GM12878 (cell line): ENCODE data around the gene HNRNPA1. TPM values are rescaled to one million over a fixed set of nuclear protein-coding genes. Genes with fewer than 3 reads are reported as not detected.

Experiments used
- ATAC-seq: fragments of 200-7000 bp; cut with Tn5 transposase; 3 replicates; pipeline ENCODE4 v1.9.1; 2020; ENCODE audit warnings: mild to moderate bottlenecking, moderate library complexity
- Bru-seq: library from RNA; stranded (reverse); fragments of 400-500 nt; gene quantifications from one replicate; lab custom pipeline; 2021; lab: Mats Ljungman, UMichigan
- BruChase-seq, 2 experiments: library from RNA; stranded (reverse); fragments of 400-500 nt; gene quantifications; one replicate each; lab custom pipeline; 2021; lab: Mats Ljungman, UMichigan
- BruUV-seq: library from RNA; stranded (reverse); fragments of 400-500 nt; replicated peaks from 2 replicates; lab custom pipeline; 2021; lab: Mats Ljungman, UMichigan
- CTCF ChIA-PET: fragments of 300-600 bp; sonication (Branson Sonifier 250); formaldehyde crosslinking; extraction: SDS; loops from one replicate; lab custom pipeline; 2021; ENCODE audit warnings: inconsistent platforms; lab: Yijun Ruan, JAX
- POLR2A ChIA-PET: fragments of 350-600 bp; formaldehyde crosslinking; extraction: SDS; loops from one replicate; lab custom pipeline; 2021; ENCODE audit warnings: inconsistent platforms; lab: Charles Lee
- RAD21 ChIA-PET: fragments of 300-600 bp; sonication (Branson Sonifier 250); formaldehyde crosslinking; loops from one replicate; lab custom pipeline; 2023; ENCODE audit warnings: antibody characterized with exemption; ENCODE audit not compliant: unreplicated experiment; lab: Charles Lee
- SMC1A ChIA-PET: fragments of 300-600 bp; sonication (Branson Sonifier 250); formaldehyde crosslinking; loops from one replicate; lab custom pipeline; 2023; ENCODE audit not compliant: unreplicated experiment, uncharacterized antibody; lab: Charles Lee
- DNase-seq: peaks from one replicate; pipeline ENCODE4 v3.0.0-alpha.2; 2011; ENCODE audit warnings: low read depth, low spot score
- FAIRE-seq: peaks from 3 replicates; lab custom pipeline; 2011; peaks lifted over from hg19 to GRCh38; lab: Jason Lieb, UNC
- H2AFZ ChIP-seq: 2 replicates; pipeline ENCODE4 v1.6.0; 2011; ENCODE audit warnings: low read depth, low read length, control low read depth; ENCODE audit not compliant: control insufficient read depth
- H3K27ac ChIP-seq: 2 replicates; pipeline ENCODE4 v1.5.1; 2011; ENCODE audit warnings: control low read depth; ENCODE audit not compliant: control insufficient read depth, insufficient read depth
- H3K27me3 ChIP-seq, 2 experiments: replicated peaks in 1 of 2; 2 replicates each; pipeline versions ENCODE4 v1.6.0 to v1.6.1; 2011; ENCODE audit warnings: low read length in 1 of 2; ENCODE audit not compliant: control insufficient read depth in 2 of 2, insufficient read depth in 2 of 2
- H3K36me3 ChIP-seq, 2 experiments: 2 replicates each; pipeline ENCODE4 v1.5.1; 2011; ENCODE audit warnings: low read length in 1 of 2; ENCODE audit not compliant: control insufficient read depth in 2 of 2, insufficient read depth in 2 of 2
- H3K4me1 ChIP-seq: 2 replicates; pipeline ENCODE4 v1.6.1; 2011; ENCODE audit warnings: mild to moderate bottlenecking, low read length, moderate library complexity, mixed read lengths; ENCODE audit not compliant: control insufficient read depth, insufficient read depth
- H3K4me2 ChIP-seq: 2 replicates; pipeline ENCODE4 v1.6.0; 2011; ENCODE audit warnings: control low read depth; ENCODE audit not compliant: control insufficient read depth, insufficient read depth
- H3K4me3 ChIP-seq: fragments of 200-600 bp; sonication (generic); 2 replicates; pipeline ENCODE4 v1.5.1; 2016
- H3K79me2 ChIP-seq: 2 replicates; pipeline ENCODE4 v1.6.0; 2011; ENCODE audit warnings: low read length; ENCODE audit not compliant: control insufficient read depth, insufficient read depth
- H3K9ac ChIP-seq: 2 replicates; pipeline ENCODE4 v1.8.0; 2011; ENCODE audit warnings: low read length, control low read depth, mixed read lengths; ENCODE audit not compliant: control insufficient read depth, insufficient read depth
- H3K9me3 ChIP-seq: replicated peaks from 3 replicates; pipeline ENCODE4 v1.5.1; 2011; ENCODE audit warnings: mild to moderate bottlenecking, low read length; ENCODE audit not compliant: control insufficient read depth, insufficient read depth
- H4K20me1 ChIP-seq: 2 replicates; pipeline ENCODE4 v1.6.0; 2011; ENCODE audit not compliant: control insufficient read depth, insufficient read depth
- ASH2L ChIP-seq: fragments of 300-600, 200-600 bp; sonication (generic); IDR thresholded peaks from 2 replicates; pipeline ENCODE4 v1.6.1; 2017; ENCODE audit warnings: low read depth, mild to moderate bottlenecking, borderline replicate concordance
- BCLAF1 ChIP-seq: fragments of 450-650 bp; IDR thresholded peaks from 2 replicates; pipeline ENCODE4 v1.6.1; 2017; ENCODE audit warnings: antibody characterized with exemption, mild to moderate bottlenecking, moderate library complexity
- BMI1 ChIP-seq: fragments of 450-650 bp; IDR thresholded peaks from 2 replicates; pipeline ENCODE4 v1.6.1; 2016; ENCODE audit warnings: mild to moderate bottlenecking, moderate library complexity, borderline replicate concordance
- CHD1 ChIP-seq: IDR thresholded peaks from 2 replicates; pipeline ENCODE4 v1.6.1; 2012; ENCODE audit warnings: low read depth, low read length, improper control_type of control experiment
- EED ChIP-seq: sonication (generic); IDR thresholded peaks from 2 replicates; pipeline ENCODE4 v1.6.1; 2016; ENCODE audit warnings: antibody characterized with exemption, low read depth
- KDM1A ChIP-seq: fragments of 200-600 bp; sonication (generic); IDR thresholded peaks from 2 replicates; pipeline ENCODE4 v1.6.1; 2016; ENCODE audit warnings: borderline replicate concordance
- NFYA ChIP-seq: IDR thresholded peaks from 2 replicates; pipeline ENCODE4 v1.6.1; 2011; ENCODE audit warnings: low read depth, mild to moderate bottlenecking, low read length, improper control_type of control experiment, borderline replicate concordance
- NFYB ChIP-seq: IDR thresholded peaks from 2 replicates; pipeline ENCODE4 v1.6.1; 2011; ENCODE audit warnings: low read depth, mild to moderate bottlenecking, low read length, improper control_type of control experiment, moderate library complexity; ENCODE audit not compliant: insufficient read depth
- SREBF1 ChIP-seq: IDR thresholded peaks from 2 replicates; pipeline ENCODE4 v1.6.1; 2012; ENCODE audit warnings: mild to moderate bottlenecking, low read length
- STAT3 ChIP-seq: IDR thresholded peaks from 2 replicates; pipeline ENCODE4 v1.6.1; 2011; ENCODE audit warnings: low read depth, low read length, improper control_type of control experiment
- YY1 ChIP-seq: IDR thresholded peaks from 2 replicates; pipeline ENCODE4 v1.6.1; 2011; ENCODE audit warnings: low read depth, mild to moderate bottlenecking, low read length
- ZBED1 ChIP-seq: IDR thresholded peaks from 2 replicates; pipeline ENCODE4 v1.6.1; 2016; ENCODE audit warnings: borderline replicate concordance
- ZBTB33 ChIP-seq: fragments of 450-650 bp; IDR thresholded peaks from 2 replicates; pipeline ENCODE4 v1.6.1; 2017; ENCODE audit warnings: mild to moderate bottlenecking
- WGBS: methylation state at CpG from one replicate; pipeline ENCODE4 v1.1.6; 2016; ENCODE audit warnings: low lambda C conversion rate; ENCODE audit not compliant: insufficient replicate concordance, insufficient coverage; ENCODE audit errors: missing lambda C conversion rate; 5-methylcytosine and 5-hydroxymethylcytosine counted together
- in situ Hi-C: fragments of 300-500 bp; cut with MboI; formaldehyde crosslinking; loops from 9 replicates; pipeline ENCODE4 v1.14.3; 2018; ENCODE audit warnings: mixed read lengths
- intact Hi-C: fragments of 100-400 bp; cut with micrococcal nuclease; formaldehyde crosslinking; loops from one replicate; pipeline ENCODE4 v1.14.2; 2022; ENCODE audit not compliant: unreplicated experiment
- long read RNA-seq, 2 experiments: library from polyadenylated mRNA; unstranded; transcript quantifications; one replicate each; pipeline ENCODE4 v2.0.0, GENCODE V29; 2019 to 2020
- polyA minus RNA-seq, 3 experiments: library from RNA; depleted of rRNA, polyadenylated mRNA; stranded (reverse); fragments of >200 nt; gene quantifications; 2 replicates each; pipeline ENCODE4 v1.2.3, GENCODE V29; 2011
- polyA plus RNA-seq, 11 experiments: library from polyadenylated mRNA; depleted of rRNA in 4 of 11; unstranded in 6 of 11; stranded (reverse) in 5 of 11; fragments of >200 nt; fragmentation: Nextera tagmentation in 4 of 11; fragmentation: Illumina TruSeq in 1 of 11; extraction: Ambion mirVana in 4 of 11; extraction: Trizol in 1 of 11; gene quantifications; 1 replicate in 1 of 11; 2 replicates in 10 of 11; pipeline versions ENCODE4 v1.2.1 to v1.2.3, GENCODE V29; 2011 to 2016; ENCODE audit warnings: inconsistent platforms in 2 of 11, missing spikeins in 2 of 11, low read depth in 1 of 11
- total RNA-seq, 4 experiments: library from RNA; depleted of rRNA in 3 of 4; stranded (reverse); fragments of >200 nt in 3 of 4; fragmentation: Illumina TruSeq in 1 of 4; extraction: Trizol in 1 of 4; gene quantifications; 2 replicates each; pipeline versions ENCODE4 v1.2.1 to v1.2.3, GENCODE V29; 2013 to 2021

HNRNPA1 gene
- total RNA-seq (2013; cell fraction: nucleolus; rRNA removed), result 242 and 281 TPM in 2 replicates
- 630 and 696 TPM in 2 replicates for total RNA-seq (2014; rRNA removed)
- 1,089 and 1,177 TPM in 2 replicates for total RNA-seq (2014; rRNA removed; fragmentation: Illumina TruSeq; extraction: Trizol)
- 1,668 and 1,698 TPM in 2 replicates for total RNA-seq (2021)
- polyA plus RNA-seq (2011; ENCODE audit: low read depth), result 1,313 TPM
- 821 and 1,080 TPM in 2 replicates for polyA plus RNA-seq (2011; rRNA removed)
- 826 and 856 TPM in 2 replicates for polyA plus RNA-seq (2011; cell fraction: cytosol; rRNA removed)
- polyA plus RNA-seq (2011; cell fraction: nucleus; rRNA removed), result 640 and 747 TPM in 2 replicates
- polyA plus RNA-seq (2012), result 1,660 and 1,721 TPM in 2 replicates
- polyA plus RNA-seq (2014; fragmentation: Illumina TruSeq; extraction: Trizol), result 2,342 and 3,224 TPM in 2 replicates
- 1,000 to 10,000 TPM; 1,456 to 1,756 TPM for polyA plus RNA-seq (2014; fragmentation: Nextera tagmentation; extraction: Ambion mirVana)
- 1,665 and 1,714 TPM in 2 replicates for polyA plus RNA-seq (2014; rRNA removed)
- polyA plus RNA-seq (2016; fragmentation: Nextera tagmentation; extraction: Ambion mirVana), result 1,000 to 10,000 TPM; 1,346 to 1,358 TPM
- 944 and 1,039 TPM in 2 replicates for polyA minus RNA-seq (2011; rRNA and poly(A)+ RNA removed)
- polyA minus RNA-seq (2011; cell fraction: cytosol; rRNA and poly(A)+ RNA removed), result 432 and 534 TPM in 2 replicates
- 265 and 336 TPM in 2 replicates for polyA minus RNA-seq (2011; cell fraction: nucleus; rRNA and poly(A)+ RNA removed)
- Bru-seq, nascent RNA, result percentile 100 among the genes with signal in this experiment
- BruChase-seq, experiment 1, labeled RNA remaining after a 6-hour chase, result percentile 100 among the genes with signal in this experiment
- BruChase-seq, experiment 2, labeled RNA remaining after a 2-hour chase, result percentile 100 among the genes with signal in this experiment
- long read RNA-seq, experiment 1, full-length matches to known transcripts, result 2,226 of 2,403 reads
- long read RNA-seq, experiment 1, partial matches to known transcripts, result 86 of 2,403 reads
- long read RNA-seq, experiment 1, other reads (novel, unspliced or antisense), result 91 of 2,403 reads
- long read RNA-seq, experiment 2, full-length matches to known transcripts, result 9,671 of 10,226 reads
- long read RNA-seq, experiment 2, partial matches to known transcripts, result 306 of 10,226 reads
- long read RNA-seq, experiment 2, other reads (novel, unspliced or antisense), result 249 of 10,226 reads

DNA sequence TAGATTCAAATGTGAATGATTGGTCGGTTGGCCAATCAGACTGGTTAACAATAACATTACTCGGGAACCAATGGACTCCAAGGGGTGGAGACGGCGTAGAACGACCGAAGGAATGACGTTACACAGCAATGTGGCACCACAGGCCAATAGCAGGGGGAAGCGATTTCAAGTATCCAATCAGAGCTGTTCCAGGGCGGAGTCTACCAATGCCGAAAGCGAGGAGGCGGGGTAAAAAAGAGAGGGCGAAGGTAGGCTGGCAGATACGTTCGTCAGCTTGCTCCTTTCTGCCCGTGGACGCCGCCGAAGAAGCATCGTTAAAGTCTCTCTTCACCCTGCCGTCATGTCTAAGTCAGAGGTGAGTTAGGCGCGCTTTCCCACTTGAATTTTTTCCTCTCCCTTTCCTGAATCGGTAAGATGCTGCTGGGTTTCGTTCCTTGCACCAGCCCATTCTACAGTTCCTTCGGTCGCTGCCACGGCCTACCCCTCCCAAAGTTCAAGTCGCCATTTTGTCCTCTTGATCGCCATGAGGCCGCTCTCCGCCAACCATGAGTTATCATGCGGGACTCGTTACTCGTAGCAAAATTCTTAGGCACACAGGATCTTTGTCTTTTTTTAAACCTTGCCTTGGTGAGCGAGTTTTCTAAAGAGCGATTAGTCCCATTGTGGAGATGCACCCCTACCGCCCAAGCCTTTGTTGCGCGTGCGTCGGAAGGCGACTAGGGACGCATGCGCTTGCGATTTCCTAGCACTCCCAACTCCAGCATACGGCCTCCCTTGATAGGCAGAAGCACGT is at the start of gene HNRNPA1:
Gene HNRNPA1, plus strand, starts transcription at position 259 of the 793 bp plus-strand sequence. Its CDS starts 82 bp downstream, at position 341.
- Histone ChIP-seq H4K20me1 (peaks cover 4% of the 10 kb centered on the region; the same call in 1 of the 2 replicates), H3K79me2 (peaks cover 86% of the 10 kb centered on the region), H3K9me3 (no peaks in the 10 kb centered on the region), H3K4me3 (peak within 1 kb of the TSS; percentile 81), H3K9ac (peak within 1 kb of the TSS; percentile 100), H3K4me1 (peaks cover 17% of the 10 kb centered on the region), H2AFZ (peak within 1 kb of the TSS; percentile 97), H3K4me2 (peak within 1 kb of the TSS; percentile 93), H3K27me3 (no peaks in the 10 kb centered on the region), H3K27ac (peak within 1 kb of the TSS; percentile 99), H3K36me3 (peaks cover 10 to 30% of the 10 kb centered on the region in 2 experiments)
- peak; percentile 100 for DNase-seq
- ChIA-PET SMC1A (interaction anchor here (0.6 to 3.3 kb wide), 16 partner anchors 8 to 119 kb away, joined by 3 to 32 read pairs (median 4); partner anchors contain the start of gene COPZ1), POLR2A (interaction anchor here (0.6 to 4.4 kb wide), 28 partner anchors 8 to 1651 kb away, joined by 3 to 60 read pairs (median 5); partner anchors contain the start of genes COPZ1, HOXC4, NCKAP1L and ZNF385A), RAD21 (interaction anchor here (1.0 to 4.2 kb wide), 10 partner anchors 8 to 248 kb away, joined by 3 to 39 read pairs (median 4); partner anchors contain the start of genes COPZ1 and HOXC5), CTCF (interaction anchor here (0.6 to 3.1 kb wide), 17 partner anchors 14 to 958 kb away, joined by 3 to 29 read pairs (median 4); partner anchors contain the start of genes COPZ1 and HOXC5)
- WGBS, result under 1% methylated on average over 48 of the region's 48 CpGs
- intact Hi-C loops, result loop anchor here (2.0 kb wide), 1 partner anchor 60 kb away; no protein-coding TSS in a partner anchor
- in situ Hi-C loops, result no loop called here
- ATAC-seq, result peak; percentile 90
- peak; percentile 99 for FAIRE-seq
- BruUV-seq, result no TSS peak
- TF ChIP-seq YY1 (peak; percentile 96), BCLAF1 (no peak), NFYB (peak; percentile 100), SREBF1 (no peak), ASH2L (0 out of 2 replicates have a peak, but pooled peaks have one; percentile 47), ZBED1 (peak; percentile 19; the same call in 1 of the 2 replicates), CHD1 (peak; percentile 91; the same call in 1 of the 2 replicates), NFYA (peak; percentile 99), ZBTB33 (no peak), EED (no peak), STAT3 (no peak), BMI1 (no peak), KDM1A (no peak)
